Endodermal cell (in vitro differentiated cells): ENCODE data around the gene MYOM1. TPM values are rescaled to one million over a fixed set of nuclear protein-coding genes. Genes with fewer than 3 reads are reported as not detected.
A peak's percentile ranks its signal among the peaks of the same experiment; 100 is the strongest.

ENCODE experiments used
- DNase-seq: peaks from one replicate; pipeline ENCODE4 v3.0.0-alpha.2; 2017
- H3K27ac ChIP-seq: 2 replicates; pipeline ENCODE4 v1.5.1; 2013; ENCODE audit warnings: mild to moderate bottlenecking, low read depth, low read length, moderate library complexity
- H3K27me3 ChIP-seq: 2 replicates; pipeline ENCODE4 v1.6.1; 2013; ENCODE audit warnings: mild to moderate bottlenecking, low read length, moderate library complexity; ENCODE audit not compliant: insufficient read depth, control insufficient read depth, poor library complexity, severe bottlenecking
- H3K36me3 ChIP-seq: 2 replicates; pipeline ENCODE4 v1.7.0; 2013; ENCODE audit warnings: mild to moderate bottlenecking, low read length, moderate library complexity; ENCODE audit not compliant: control insufficient read depth, insufficient read depth
- H3K4me1 ChIP-seq: one replicate; pipeline ENCODE4 v1.7.0; 2013; ENCODE audit warnings: low read length; ENCODE audit not compliant: control insufficient read depth, insufficient read depth
- H3K4me3 ChIP-seq: 2 replicates; pipeline ENCODE4 v1.5.1; 2013; ENCODE audit warnings: mild to moderate bottlenecking, low read length, moderate library complexity
- H3K9ac ChIP-seq: 2 replicates; pipeline ENCODE4 v1.6.1; 2013; ENCODE audit warnings: mild to moderate bottlenecking, low read length, moderate library complexity; ENCODE audit not compliant: poor library complexity, severe bottlenecking; ENCODE audit errors: extremely low read depth
- H3K9me3 ChIP-seq: 2 replicates; pipeline ENCODE4 v1.6.1; 2013; ENCODE audit warnings: mild to moderate bottlenecking, low read length, moderate library complexity; ENCODE audit not compliant: control insufficient read depth
- H3K27ac Mint-ChIP-seq: 2 replicates; pipeline ENCODE4 v1.8.0; 2020; ENCODE audit warnings: mixed read lengths
- H3K27me3 Mint-ChIP-seq: 2 replicates; pipeline ENCODE4 v1.8.0; 2021; ENCODE audit warnings: mild to moderate bottlenecking, mixed read lengths; ENCODE audit not compliant: insufficient read depth
- H3K36me3 Mint-ChIP-seq: 2 replicates; pipeline ENCODE4 v1.8.0; 2020; ENCODE audit warnings: low read depth, mixed read lengths
- H3K4me1 Mint-ChIP-seq: 2 replicates; pipeline ENCODE4 v1.8.0; 2020; ENCODE audit warnings: mixed read lengths
- H3K4me3 Mint-ChIP-seq: 2 replicates; pipeline ENCODE4 v1.8.0; 2020; ENCODE audit warnings: mild to moderate bottlenecking, moderate library complexity, mixed read lengths
- H3K9me3 Mint-ChIP-seq: 2 replicates; pipeline ENCODE4 v1.8.0; 2020; ENCODE audit warnings: mild to moderate bottlenecking, mixed read lengths
- CTCF ChIP-seq: fragments of 200-600 bp; sonication (generic); conservative IDR thresholded peaks from 2 replicates; pipeline ENCODE4 v1.5.0; 2021; ENCODE audit warnings: antibody characterized with exemption, mild to moderate bottlenecking
- WGBS, 2 experiments: methylation state at CpG; one replicate each; pipeline versions ENCODE4 v1.1.5 to v1.1.7; 2013; ENCODE audit warnings: missing lambda C conversion rate in 2 of 2, mixed read lengths in 1 of 2; ENCODE audit not compliant: insufficient coverage in 1 of 2, insufficient read length in 1 of 2; 5-methylcytosine and 5-hydroxymethylcytosine counted together
- total RNA-seq, 2 donors: library from RNA; stranded (reverse); fragmentation: NEBNext Ultra II Directional in 1 of 2; extraction: Animal tissue kit (Norgen Biotek cat#: 25700) in 1 of 2; gene quantifications; 2 replicates in 1 of 2; 3 replicates in 1 of 2; pipeline ENCODE4 v1.2.1, GENCODE V29; 2021

The MYOM1 gene
- total RNA-seq, 2 donors from 2014 or later = 0.49 to 0.88 TPM

GRCh38 chr18:3247240-3248061 is 27.7 kb upstream of the MYOM1 start, which contains the start of gene MYL12A:
Gene MYL12A, plus strand, starts transcription at chr18:3247801. Its CDS starts 5,447 bp downstream, at chr18:3253248.
- peaks cover 6% of the 10 kb centered on the region for H3K36me3 Mint-ChIP-seq
- peak; percentile 99 for DNase-seq
- H3K9ac ChIP-seq = peak within 1 kb of the TSS; percentile 98
- TF ChIP-seq CTCF = no peak
- peaks cover 19% of the 10 kb centered on the region for H3K36me3 ChIP-seq
- no peaks in the 10 kb centered on the region for H3K27me3 ChIP-seq
- peak within 1 kb of the TSS; percentile 98 for H3K27ac ChIP-seq
- H3K4me3 ChIP-seq = peak within 1 kb of the TSS; percentile 100
- peaks cover 30% of the 10 kb centered on the region for H3K4me1 Mint-ChIP-seq
- no peaks in the 10 kb centered on the region for H3K4me1 ChIP-seq
- no peaks in the 10 kb centered on the region for H3K27me3 Mint-ChIP-seq
- H3K9me3 Mint-ChIP-seq = peaks cover 4% of the 10 kb centered on the region
- peak within 1 kb of the TSS; percentile 95 for H3K4me3 Mint-ChIP-seq
- peak within 1 kb of the TSS; percentile 100 for H3K27ac Mint-ChIP-seq
- H3K9me3 ChIP-seq = peaks cover 8% of the 10 kb centered on the region
- 1% methylated on average over 38 to 65 of the region's 65 CpGs for WGBS, 2 experiments

GRCh38 chr18:3246635-3247239 is 27.0 kb upstream of the MYOM1 start:
- TF ChIP-seq CTCF = no peak
- WGBS, 2 experiments = 76 to 92% methylated on average over 19 to 23 of the region's 23 CpGs
- Histone ChIP-seq H3K9me3 (peaks cover 15% of the 10 kb centered on the region), H3K4me1 (no peaks in the 10 kb centered on the region), H3K27me3 (no peaks in the 10 kb centered on the region), H3K9ac (peak overlapping the region; percentile 1), H3K36me3 (peaks cover 19% of the 10 kb centered on the region), H3K4me3 (peak overlapping the region; percentile 100), H3K27ac (peak overlapping the region; percentile 3)
- peaks cover 12% of the 10 kb centered on the region for H3K36me3 Mint-ChIP-seq
- no peaks in the 10 kb centered on the region for H3K27me3 Mint-ChIP-seq
- DNase-seq = peak; percentile 66
- H3K9me3 Mint-ChIP-seq = peaks cover 11% of the 10 kb centered on the region
- H3K27ac Mint-ChIP-seq = peak overlapping the region; percentile 100
- peaks cover 25% of the 10 kb centered on the region for H3K4me1 Mint-ChIP-seq
- H3K4me3 Mint-ChIP-seq = peak overlapping the region; percentile 95

GRCh38 chr18:3245853-3246634 is 26.3 kb upstream of the MYOM1 start:
- H3K36me3 Mint-ChIP-seq = peaks cover 15% of the 10 kb centered on the region
- H3K4me1 Mint-ChIP-seq = peaks cover 22% of the 10 kb centered on the region
- peak; percentile 98 for TF ChIP-seq CTCF
- H3K27ac Mint-ChIP-seq = peak overlapping the region; percentile 100
- Histone ChIP-seq H3K27me3 (no peaks in the 10 kb centered on the region), H3K9ac (no peak overlapping the region), H3K4me1 (no peaks in the 10 kb centered on the region), H3K4me3 (peak overlapping the region; percentile 100), H3K9me3 (peaks cover 22% of the 10 kb centered on the region), H3K36me3 (peaks cover 19% of the 10 kb centered on the region), H3K27ac (no peak overlapping the region)
- peak; percentile 94 for DNase-seq
- peak overlapping the region; percentile 95 for H3K4me3 Mint-ChIP-seq
- WGBS, 2 experiments = 36 to 51% methylated on average over 24 to 29 of the region's 29 CpGs
- H3K27me3 Mint-ChIP-seq = no peaks in the 10 kb centered on the region
- H3K9me3 Mint-ChIP-seq = peaks cover 18% of the 10 kb centered on the region
